A673 (cell line): Measurements from ENCODE around the gene INHBE. TPM values are rescaled to one million over a fixed set of nuclear protein-coding genes. Genes with fewer than 3 reads are reported as not detected.

Experiments
- BruUV-seq: library from RNA; stranded (reverse); fragments of 400-500 nt; replicated peaks from 2 replicates; lab custom pipeline; 2021; lab: Mats Ljungman, UMichigan
- CTCF ChIA-PET: fragments of 300-600 bp; sonication (Branson Sonifier 250); formaldehyde crosslinking; loops from one replicate; lab custom pipeline; 2022; ENCODE audit warnings: antibody characterized with exemption; lab: Charles Lee
- POLR2A ChIA-PET: fragments of 300-600 bp; sonication (Branson Sonifier 250); formaldehyde crosslinking; loops from one replicate; lab custom pipeline; 2022; ENCODE audit warnings: antibody characterized with exemption; ENCODE audit not compliant: low non-redundant PET; lab: Charles Lee
- DNase-seq: peaks from one replicate; pipeline ENCODE4 v3.0.0-alpha.2; 2015; ENCODE audit warnings: low spot score
- H3K27ac ChIP-seq: fragments of 200-600 bp; sonication (generic); 2 replicates; pipeline ENCODE4 v1.5.1; 2016; ENCODE audit warnings: mixed run types, low read depth, mild to moderate bottlenecking, mixed read lengths, antibody characterized with exemption, low read length; ENCODE audit not compliant: poor library complexity, severe bottlenecking
- H3K27me3 ChIP-seq: fragments of 200-600 bp; sonication (generic); replicated peaks from 2 replicates; pipeline ENCODE4 v1.6.1; 2017; ENCODE audit warnings: mixed run types, low read depth, mild to moderate bottlenecking, mixed read lengths, antibody characterized with exemption, low read length; ENCODE audit not compliant: insufficient read depth, poor library complexity
- H3K36me3 ChIP-seq: fragments of 200-600 bp; sonication (generic); 2 replicates; pipeline ENCODE4 v1.6.1; 2016; ENCODE audit warnings: mixed run types, mild to moderate bottlenecking, mixed read lengths, antibody characterized with exemption, low read length; ENCODE audit not compliant: insufficient read depth, poor library complexity, severe bottlenecking
- H3K4me1 ChIP-seq: fragments of 200-600 bp; sonication (generic); 2 replicates; pipeline ENCODE4 v1.6.1; 2017; ENCODE audit warnings: mixed run types, mild to moderate bottlenecking, mixed read lengths, antibody characterized with exemption, low read length; ENCODE audit not compliant: insufficient read depth, poor library complexity, severe bottlenecking
- H3K4me3 ChIP-seq: fragments of 200-600 bp; sonication (generic); 2 replicates; pipeline ENCODE4 v1.5.1; 2016; ENCODE audit warnings: low read depth, mixed run types, mild to moderate bottlenecking, mixed read lengths, low read length; ENCODE audit not compliant: poor library complexity, severe bottlenecking
- H3K9me3 ChIP-seq: fragments of 200-600 bp; sonication (generic); 2 replicates; pipeline ENCODE4 v1.6.1; 2016; ENCODE audit warnings: mixed run types, low read depth, mild to moderate bottlenecking, mixed read lengths, antibody characterized with exemption, low read length; ENCODE audit not compliant: poor library complexity, severe bottlenecking
- EZH2 ChIP-seq: fragments of 200-600 bp; sonication (generic); IDR thresholded peaks from 2 replicates; pipeline ENCODE4 v1.6.1; 2017; ENCODE audit warnings: borderline replicate concordance, low read depth, mild to moderate bottlenecking, mixed read lengths, antibody characterized with exemption, low read length; ENCODE audit not compliant: poor library complexity, severe bottlenecking
- intact Hi-C: fragments of 100-400 bp; cut with micrococcal nuclease; formaldehyde crosslinking; loops from one replicate; pipeline ENCODE4 v1.10.0; 2022; ENCODE audit not compliant: unreplicated experiment
- total RNA-seq: library from RNA; stranded (reverse); gene quantifications from 2 replicates; pipeline ENCODE4 v1.2.3, GENCODE V29; 2021
- TF ChIP-seq, protein P1 (sequence below): fragments of 300-800, 200-600 bp; sonication (generic); conservative IDR thresholded peaks from 2 replicates; pipeline ENCODE4 v1.5.1; 2017; ENCODE audit warnings: low read depth, mild to moderate bottlenecking, antibody characterized with exemption, low read length, moderate library complexity, mixed read lengths

Gene INHBE
- total RNA-seq, 1 experiment from 2014 or later, result 0.62 TPM

DNA sequence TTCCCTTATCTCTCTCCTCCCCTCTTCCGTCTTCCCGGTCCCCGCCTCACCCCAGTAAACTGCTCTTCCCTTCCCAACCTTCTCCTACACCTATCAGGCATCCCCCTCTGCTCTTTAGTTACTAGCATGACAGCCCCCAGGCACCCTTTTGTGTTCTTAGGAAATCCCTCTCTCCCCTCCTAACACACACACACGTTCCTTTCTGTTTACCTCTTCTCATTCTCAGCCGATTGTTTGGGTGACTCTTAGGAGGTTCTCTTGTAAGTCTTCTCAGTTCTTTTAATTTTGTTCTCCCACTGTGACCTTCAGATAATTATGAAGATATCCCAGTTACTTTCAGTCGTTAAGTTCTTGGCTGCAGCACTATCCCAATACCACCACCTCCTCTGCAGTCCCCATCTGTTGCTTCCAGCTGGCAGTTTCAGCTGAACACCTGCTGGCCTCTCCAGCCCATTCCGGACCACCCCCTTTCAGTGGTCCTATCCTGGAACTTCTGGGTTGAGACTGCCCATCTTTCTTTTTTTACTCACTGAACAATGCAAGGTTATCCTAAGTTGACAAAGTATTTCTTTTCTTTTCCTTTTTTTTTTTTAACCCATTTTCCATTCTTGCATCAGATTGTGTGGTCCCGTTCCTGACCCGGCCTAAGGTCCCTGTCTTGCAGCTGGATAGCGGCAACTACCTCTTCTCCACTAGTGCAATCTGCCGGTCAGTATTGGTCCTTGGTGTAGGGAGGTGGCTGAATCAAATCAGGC is 33.5 kb downstream of the INHBE start:
- H3K9me3 ChIP-seq, result no peaks in the 10 kb centered on the region
- peaks cover 42% of the 10 kb centered on the region for H3K36me3 ChIP-seq
- POLR2A ChIA-PET, result no interaction called here
- no peak for DNase-seq
- intact Hi-C loops, result no loop called here
- TSS peak; percentile 49 for BruUV-seq
- H3K27ac ChIP-seq, result peak overlapping the region; percentile 94
- CTCF ChIA-PET, result no interaction called here
- no peak for TF ChIP-seq EZH2
- TF ChIP-seq, protein P1, sequence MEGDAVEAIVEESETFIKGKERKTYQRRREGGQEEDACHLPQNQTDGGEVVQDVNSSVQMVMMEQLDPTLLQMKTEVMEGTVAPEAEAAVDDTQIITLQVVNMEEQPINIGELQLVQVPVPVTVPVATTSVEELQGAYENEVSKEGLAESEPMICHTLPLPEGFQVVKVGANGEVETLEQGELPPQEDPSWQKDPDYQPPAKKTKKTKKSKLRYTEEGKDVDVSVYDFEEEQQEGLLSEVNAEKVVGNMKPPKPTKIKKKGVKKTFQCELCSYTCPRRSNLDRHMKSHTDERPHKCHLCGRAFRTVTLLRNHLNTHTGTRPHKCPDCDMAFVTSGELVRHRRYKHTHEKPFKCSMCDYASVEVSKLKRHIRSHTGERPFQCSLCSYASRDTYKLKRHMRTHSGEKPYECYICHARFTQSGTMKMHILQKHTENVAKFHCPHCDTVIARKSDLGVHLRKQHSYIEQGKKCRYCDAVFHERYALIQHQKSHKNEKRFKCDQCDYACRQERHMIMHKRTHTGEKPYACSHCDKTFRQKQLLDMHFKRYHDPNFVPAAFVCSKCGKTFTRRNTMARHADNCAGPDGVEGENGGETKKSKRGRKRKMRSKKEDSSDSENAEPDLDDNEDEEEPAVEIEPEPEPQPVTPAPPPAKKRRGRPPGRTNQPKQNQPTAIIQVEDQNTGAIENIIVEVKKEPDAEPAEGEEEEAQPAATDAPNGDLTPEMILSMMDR, result no peak
- peaks cover 9% of the 10 kb centered on the region for H3K4me1 ChIP-seq
- no peaks in the 10 kb centered on the region for H3K27me3 ChIP-seq
- peak overlapping the region; percentile 84 for H3K4me3 ChIP-seq

DNA sequence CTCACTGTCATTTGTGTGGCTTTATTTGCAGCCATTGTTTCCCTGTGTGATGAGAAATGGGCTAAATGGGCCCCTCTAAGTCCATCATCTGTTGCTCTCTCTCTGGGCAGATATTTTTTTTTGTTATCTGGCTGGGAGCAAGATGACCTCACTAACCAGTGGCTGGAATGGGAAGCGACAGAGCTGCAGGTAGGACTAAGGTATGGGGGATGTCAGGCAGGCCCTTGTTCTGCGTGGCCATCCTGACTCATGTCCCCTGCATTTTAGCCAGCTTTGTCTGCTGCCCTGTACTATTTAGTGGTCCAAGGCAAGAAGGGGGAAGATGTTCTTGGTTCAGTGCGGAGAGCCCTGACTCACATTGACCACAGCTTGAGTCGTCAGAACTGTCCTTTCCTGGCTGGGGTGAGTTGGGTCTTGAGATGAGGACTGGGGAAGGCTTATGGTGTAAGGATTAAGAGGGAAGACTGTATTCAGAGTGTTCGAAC is 34.1 kb downstream of the INHBE start:
- intact Hi-C loops, result no loop called here

DNA sequence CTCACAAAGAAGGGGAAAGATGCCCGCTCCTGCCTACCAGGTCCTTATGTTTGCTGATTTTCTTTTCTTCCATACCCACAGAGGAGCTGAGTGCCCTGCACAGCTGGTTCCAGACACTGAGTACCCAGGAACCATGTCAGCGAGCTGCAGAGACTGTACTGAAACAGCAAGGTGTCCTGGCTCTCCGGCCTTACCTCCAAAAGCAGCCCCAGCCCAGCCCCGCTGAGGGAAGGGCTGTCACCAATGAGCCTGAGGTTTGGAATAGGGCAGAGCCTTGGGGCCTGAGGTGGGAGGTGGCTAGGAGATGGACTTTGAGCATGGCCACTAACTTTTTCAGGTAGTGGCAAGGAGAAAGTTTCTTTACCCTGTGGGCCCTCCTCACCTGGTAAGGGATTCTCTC is 35.0 kb downstream of the INHBE start:
- no TSS peak for BruUV-seq

More for the DNA sequence above, 34.1 kb downstream of the INHBE start:
- ChIA-PET POLR2A (no interaction called here), CTCF (no interaction called here)
- H3K4me1 ChIP-seq, result peaks cover 9% of the 10 kb centered on the region
- H3K27me3 ChIP-seq, result no peaks in the 10 kb centered on the region
- TF ChIP-seq, protein P1, result no peak
- no peak for TF ChIP-seq EZH2
- DNase-seq, result no peak
- peak overlapping the region; percentile 84 for H3K4me3 ChIP-seq
- no peaks in the 10 kb centered on the region for H3K9me3 ChIP-seq
- no TSS peak for BruUV-seq
- peaks cover 45% of the 10 kb centered on the region for H3K36me3 ChIP-seq
- peak overlapping the region; percentile 94 for H3K27ac ChIP-seq

More for the DNA sequence above, 35.0 kb downstream of the INHBE start:
- no peak for DNase-seq
- CTCF ChIA-PET, result no interaction called here
- Histone ChIP-seq H3K27ac (no peak overlapping the region), H3K36me3 (peaks cover 49% of the 10 kb centered on the region), H3K4me1 (peaks cover 9% of the 10 kb centered on the region), H3K4me3 (no peak overlapping the region), H3K9me3 (no peaks in the 10 kb centered on the region), H3K27me3 (no peaks in the 10 kb centered on the region)
- TF ChIP-seq EZH2, result no peak
- intact Hi-C loops, result no loop called here
- POLR2A ChIA-PET, result no interaction called here
